Neural cell (in vitro differentiated cells): ENCODE measurements around the gene MACC1. TPM values are rescaled to one million over a fixed set of nuclear protein-coding genes. Genes with fewer than 3 reads are reported as not detected.

Experiments used
- H2AFZ ChIP-seq: fragments of 200-600, 300-800 bp; sonication (generic), shearing (Covaris generic); 2 replicates; pipeline ENCODE4 v1.6.0; 2014; ENCODE audit warnings: low read depth, mild to moderate bottlenecking, antibody characterized with exemption, low read length, moderate library complexity
- H3F3A ChIP-seq: fragments of 200-600 bp; shearing (Covaris generic); 2 replicates; pipeline ENCODE4 v1.6.1; 2016; ENCODE audit warnings: mild to moderate bottlenecking, moderate library complexity, mixed read lengths, antibody characterized with exemption, low read length; ENCODE audit not compliant: insufficient read depth, poor library complexity, severe bottlenecking
- H3K27ac ChIP-seq: fragments of 200-600, 300-800 bp; sonication (generic), shearing (Covaris generic); 2 replicates; pipeline ENCODE4 v1.5.1; 2014; ENCODE audit warnings: mild to moderate bottlenecking, low read length, moderate library complexity
- H3K27me3 ChIP-seq: fragments of 300-800, 200-600 bp; sonication (generic), shearing (Covaris generic); 2 replicates; pipeline ENCODE4 v1.6.0; 2014; ENCODE audit warnings: mild to moderate bottlenecking, low read depth, low read length, moderate library complexity; ENCODE audit not compliant: insufficient read depth
- H3K36me3 ChIP-seq: fragments of 300-800, 200-600 bp; sonication (generic), shearing (Covaris generic); 2 replicates; pipeline ENCODE4 v1.5.1; 2014; ENCODE audit warnings: mild to moderate bottlenecking, antibody characterized with exemption, low read length, moderate library complexity; ENCODE audit not compliant: insufficient read depth
- H3K4me2 ChIP-seq: fragments of 300-800, 200-600 bp; sonication (generic), shearing (Covaris generic); 2 replicates; pipeline ENCODE4 v1.6.0; 2014; ENCODE audit warnings: mild to moderate bottlenecking, low read length
- H3K4me3 ChIP-seq: fragments of 300-800, 200-600 bp; sonication (generic), shearing (Covaris generic); 2 replicates; pipeline ENCODE4 v1.5.1; 2014; ENCODE audit warnings: mild to moderate bottlenecking, low read length, moderate library complexity
- H3K79me2 ChIP-seq: fragments of 200-600 bp; shearing (Covaris generic); replicated peaks from 2 replicates; pipeline ENCODE4 v1.6.0; 2014; ENCODE audit warnings: mild to moderate bottlenecking, low read length, moderate library complexity; ENCODE audit not compliant: insufficient read depth
- H3K9ac ChIP-seq: fragments of 300-800, 200-600 bp; sonication (generic), shearing (Covaris generic); 2 replicates; pipeline ENCODE4 v1.6.1; 2016; ENCODE audit warnings: mild to moderate bottlenecking, low read length, mixed read lengths
- H3K9me2 ChIP-seq: fragments of 200-600 bp; shearing (Covaris generic); 2 replicates; pipeline ENCODE4 v1.6.1; 2016; ENCODE audit warnings: mild to moderate bottlenecking, low read length, mixed read lengths; ENCODE audit not compliant: insufficient read depth
- H3K9me3 ChIP-seq: fragments of 200-600, 300-800 bp; sonication (generic), shearing (Covaris generic); 2 replicates; pipeline ENCODE4 v1.6.1; 2016; ENCODE audit warnings: mild to moderate bottlenecking, mixed run types, low read length, moderate library complexity, mixed read lengths
- H4K20me1 ChIP-seq: fragments of 200-600 bp; shearing (Covaris generic); 2 replicates; pipeline ENCODE4 v1.6.1; 2016; ENCODE audit warnings: mild to moderate bottlenecking, mixed run types; ENCODE audit not compliant: insufficient read depth
- CTCF ChIP-seq: fragments of 450-650 bp; IDR thresholded peaks from 2 replicates; pipeline ENCODE4 v1.5.1; 2014; ENCODE audit warnings: antibody characterized with exemption, mild to moderate bottlenecking, moderate library complexity; ENCODE audit not compliant: poor library complexity, severe bottlenecking
- EP300 ChIP-seq: fragments of 450-650 bp; conservative IDR thresholded peaks from 2 replicates; pipeline ENCODE4 v1.6.1; 2014; ENCODE audit warnings: antibody characterized with exemption, mild to moderate bottlenecking, moderate library complexity; ENCODE audit not compliant: poor library complexity, severe bottlenecking
- EZH2 ChIP-seq: fragments of 200-600, 300-800 bp; shearing (Covaris generic), sonication (generic); IDR thresholded peaks from 2 replicates; pipeline ENCODE4 v1.6.1; 2014; ENCODE audit warnings: antibody characterized with exemption, low read length, borderline replicate concordance, mild to moderate bottlenecking; ENCODE audit not compliant: insufficient read depth, poor library complexity, severe bottlenecking
- MXI1 ChIP-seq: fragments of 450-650 bp; conservative IDR thresholded peaks from 2 replicates; pipeline ENCODE4 v1.6.1; 2014; ENCODE audit warnings: antibody characterized with exemption, mild to moderate bottlenecking; ENCODE audit not compliant: poor library complexity, severe bottlenecking
- POLR2AphosphoS5 ChIP-seq: IDR thresholded peaks from 2 replicates; pipeline ENCODE4 v1.6.1; 2012
- RAD21 ChIP-seq: fragments of 450-650 bp; conservative IDR thresholded peaks from 2 replicates; pipeline ENCODE4 v1.6.1; 2014; ENCODE audit warnings: antibody characterized with exemption, mild to moderate bottlenecking, moderate library complexity
- REST ChIP-seq: IDR thresholded peaks from 2 replicates; pipeline ENCODE4 v1.6.1; 2012; ENCODE audit warnings: borderline replicate concordance
- SMC3 ChIP-seq: fragments of 450-650 bp; conservative IDR thresholded peaks from 2 replicates; pipeline ENCODE4 v1.6.1; 2014; ENCODE audit warnings: antibody characterized with exemption, mild to moderate bottlenecking, moderate library complexity; ENCODE audit not compliant: poor library complexity
- TAF1 ChIP-seq: IDR thresholded peaks from 2 replicates; pipeline ENCODE4 v1.6.1; 2012; ENCODE audit warnings: low read depth
- polyA plus RNA-seq: library from polyadenylated mRNA; depleted of rRNA; stranded (reverse); fragments of >200 nt; gene quantifications from 2 replicates; pipeline ENCODE4 v1.2.3, GENCODE V29; 2014

MACC1 gene
- polyA plus RNA-seq, 1 donor from 2014 or later = 0.20 TPM

DNA sequence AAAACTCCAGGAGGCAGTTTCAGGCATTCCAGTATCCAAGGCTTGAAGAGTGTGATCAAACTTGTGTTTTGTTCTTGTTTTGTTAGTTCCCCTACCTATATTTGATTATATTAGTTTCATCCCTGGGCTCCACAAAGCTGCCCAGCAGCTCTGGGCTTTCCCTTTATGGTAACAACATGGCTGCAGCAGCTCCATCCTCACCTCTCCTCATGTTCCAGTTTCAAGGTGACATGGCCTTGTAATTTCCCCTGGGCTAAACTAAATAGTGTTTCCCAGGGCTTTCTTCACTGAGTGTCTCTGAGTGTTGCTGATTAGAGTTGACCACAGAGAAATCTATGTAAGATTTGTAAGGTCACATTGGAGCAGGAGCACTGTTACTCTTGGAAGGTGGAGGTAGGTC, 83.4 kb downstream of the MACC1 start:
- Histone ChIP-seq H4K20me1 (no peaks in the 10 kb centered on the region), H3K9me3 (no peaks in the 10 kb centered on the region), H2AFZ (no peak overlapping the region), H3K36me3 (no peaks in the 10 kb centered on the region), H3K27ac (no peak overlapping the region), H3K9ac (no peak overlapping the region), H3F3A (no peaks in the 10 kb centered on the region), H3K27me3 (no peaks in the 10 kb centered on the region), H3K9me2 (no peaks in the 10 kb centered on the region), H3K79me2 (no peaks in the 10 kb centered on the region), H3K4me3 (no peak overlapping the region), H3K4me2 (no peak overlapping the region)
- TF ChIP-seq TAF1 (no peak), CTCF (no peak), POLR2AphosphoS5 (no peak), MXI1 (no peak), REST (no peak), EP300 (no peak), EZH2 (no peak), RAD21 (no peak), SMC3 (no peak)

DNA sequence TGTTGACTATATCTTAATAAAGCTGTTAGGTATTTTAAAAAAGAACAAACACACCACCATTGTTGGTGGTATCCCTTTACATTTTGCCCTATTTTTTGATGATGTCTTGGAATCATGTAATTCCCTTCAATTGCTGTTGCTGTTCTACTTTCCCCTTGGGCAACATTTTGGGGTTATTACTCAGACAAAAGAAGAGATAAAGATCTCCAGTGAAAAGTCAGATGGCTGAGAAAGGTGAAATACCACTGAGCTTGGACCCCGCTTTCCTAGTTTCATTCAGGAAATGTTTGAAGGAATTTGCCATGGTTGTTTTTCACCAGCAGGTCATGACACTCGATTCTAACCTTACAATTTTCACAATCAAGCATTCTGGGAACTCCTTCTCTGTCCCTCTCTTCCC, 84.6 kb downstream of the MACC1 start:
- Histone ChIP-seq H3K27ac (no peak overlapping the region), H4K20me1 (no peaks in the 10 kb centered on the region), H2AFZ (no peak overlapping the region), H3K27me3 (no peaks in the 10 kb centered on the region), H3K36me3 (no peaks in the 10 kb centered on the region), H3K9ac (no peak overlapping the region), H3K9me3 (no peaks in the 10 kb centered on the region), H3F3A (no peaks in the 10 kb centered on the region), H3K4me3 (no peak overlapping the region), H3K9me2 (no peaks in the 10 kb centered on the region), H3K79me2 (no peaks in the 10 kb centered on the region), H3K4me2 (no peak overlapping the region)
- TF ChIP-seq POLR2AphosphoS5 (no peak), SMC3 (no peak), RAD21 (no peak), TAF1 (no peak), CTCF (no peak), EP300 (no peak), MXI1 (no peak), EZH2 (no peak), REST (no peak)
